ENCODE measurements around the gene OSBPL7. TPM values are rescaled to one million over a fixed set of nuclear protein-coding genes. Genes with fewer than 3 reads are reported as not detected.

OSBPL7 gene
- polyA plus RNA-seq, 3 donors = 1.6 to 17.3 (median 1.6) TPM

GRCh38 chr17:47818002-47818695 lies 3.4 kb downstream of the OSBPL7 start:
- no peaks in the 10 kb centered on the region for H3K27me3 Mint-ChIP-seq (ENCODE audit: low read depth in 3 of 3)
- DNase-seq = no peak
- Histone ChIP-seq H3K79me2 (ENCODE audit: insufficient read depth, low read length) (peaks cover 8% of the 10 kb centered on the region), H3K4me3 (replicated peaks in 1 of 3; ENCODE audit: low read depth in 2 of 3, low read length in 3 of 3) (no peak overlapping the region), H3K4me1 (ENCODE audit: control insufficient read depth in 1 of 2, insufficient read depth in 2 of 2, low read length in 2 of 2) (peaks cover 22 to 25% of the 10 kb centered on the region in 2 donors), H3K36me3 (replicated peaks in 1 of 2; ENCODE audit: control insufficient read depth in 1 of 2, insufficient read depth in 2 of 2, low read length in 2 of 2) (peaks cover 51 to 65% of the 10 kb centered on the region in 2 donors), H2AFZ (ENCODE audit: insufficient read depth, low read depth, low read length, poor library complexity, severe bottlenecking) (no peak overlapping the region), H3K9ac (ENCODE audit: insufficient read depth, low read length, poor library complexity, severe bottlenecking) (no peak overlapping the region), H3K27me3 (ENCODE audit: control insufficient read depth in 2 of 2, insufficient read depth in 2 of 2, low read length in 2 of 2) (no peaks in the 10 kb centered on the region), H3K4me2 (replicated peaks; ENCODE audit: extremely low read depth, low read length, poor library complexity, severe bottlenecking) (no peak overlapping the region), H3K9me3 (replicated peaks in 1 of 2; ENCODE audit: control insufficient read depth in 1 of 2, insufficient read depth in 1 of 2, low read length in 2 of 2) (no peaks in the 10 kb centered on the region), H4K20me1 (ENCODE audit: insufficient read depth, low read length) (no peaks in the 10 kb centered on the region), H3K27ac (ENCODE audit: low read depth in 1 of 2, low read length in 2 of 2) (no peak overlapping the region)
- H3K36me3 Mint-ChIP-seq = peaks cover 45 to 52% of the 10 kb centered on the region in 2 donors
- H3K4me1 Mint-ChIP-seq = peaks cover 29% of the 10 kb centered on the region
- WGBS (ENCODE audit: insufficient coverage) = 97% methylated on average over 6 of the region's 11 CpGs
- no peak overlapping the region for H3K4me3 Mint-ChIP-seq
- intact Hi-C loops (cut with micrococcal nuclease) = no loop called here
- H3K9me3 Mint-ChIP-seq = no peaks in the 10 kb centered on the region
- no peak for TF ChIP-seq CTCF (IDR thresholded peaks at IDR 0.05)
- H3K27ac Mint-ChIP-seq = no peak overlapping the region

DNA sequence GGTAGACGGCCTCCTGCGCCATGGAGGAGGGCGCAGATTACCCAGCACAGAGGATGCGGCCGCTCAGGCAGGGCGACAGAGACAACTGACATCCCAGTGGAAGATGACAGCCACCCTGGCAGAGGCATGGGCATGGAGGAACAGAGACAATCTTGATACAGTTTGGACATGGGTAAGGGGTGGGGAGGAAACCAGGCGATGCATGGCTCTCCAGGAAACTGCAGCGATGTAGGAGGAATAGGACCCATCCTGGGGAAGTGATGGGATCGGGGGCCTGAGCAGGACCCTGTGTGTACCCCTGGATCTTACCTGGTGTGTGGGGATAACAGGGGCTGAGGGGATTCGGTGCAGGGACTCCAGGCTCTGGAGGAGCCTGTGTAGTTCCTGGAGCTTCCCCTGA lies 4.6 kb downstream of the OSBPL7 start:
- peaks cover 0 to 2% (median 0%) of the 10 kb centered on the region in 3 donors for H3K27me3 Mint-ChIP-seq (ENCODE audit: low read depth in 3 of 3)
- Histone ChIP-seq H3K27me3 (ENCODE audit: control insufficient read depth in 2 of 2, insufficient read depth in 2 of 2, low read length in 2 of 2) (no peaks in the 10 kb centered on the region), H3K27ac (ENCODE audit: low read depth in 1 of 2, low read length in 2 of 2) (no peak overlapping the region), H3K9ac (ENCODE audit: insufficient read depth, low read length, poor library complexity, severe bottlenecking) (no peak overlapping the region), H3K4me3 (replicated peaks in 1 of 3; ENCODE audit: low read depth in 2 of 3, low read length in 3 of 3) (no peak overlapping the region), H3K36me3 (replicated peaks in 1 of 2; ENCODE audit: control insufficient read depth in 1 of 2, insufficient read depth in 2 of 2, low read length in 2 of 2) (peaks cover 59 to 73% of the 10 kb centered on the region in 2 donors), H3K9me3 (replicated peaks in 1 of 2; ENCODE audit: control insufficient read depth in 1 of 2, insufficient read depth in 1 of 2, low read length in 2 of 2) (no peaks in the 10 kb centered on the region), H3K4me2 (replicated peaks; ENCODE audit: extremely low read depth, low read length, poor library complexity, severe bottlenecking) (no peak overlapping the region), H4K20me1 (ENCODE audit: insufficient read depth, low read length) (no peaks in the 10 kb centered on the region), H2AFZ (ENCODE audit: insufficient read depth, low read depth, low read length, poor library complexity, severe bottlenecking) (no peak overlapping the region), H3K4me1 (ENCODE audit: control insufficient read depth in 1 of 2, insufficient read depth in 2 of 2, low read length in 2 of 2) (peaks cover 14 to 18% of the 10 kb centered on the region in 2 donors), H3K79me2 (ENCODE audit: insufficient read depth, low read length) (peaks cover 8% of the 10 kb centered on the region)
- H3K4me3 Mint-ChIP-seq = no peak overlapping the region
- H3K36me3 Mint-ChIP-seq = peaks cover 55 to 62% of the 10 kb centered on the region in 2 donors
- H3K4me1 Mint-ChIP-seq = peaks cover 22% of the 10 kb centered on the region
- no peak for DNase-seq
- intact Hi-C loops (cut with micrococcal nuclease) = no loop called here
- H3K9me3 Mint-ChIP-seq = no peaks in the 10 kb centered on the region
- no peak for TF ChIP-seq CTCF (IDR thresholded peaks at IDR 0.05)
- WGBS (ENCODE audit: insufficient coverage) = 98% methylated on average over 9 of the region's 10 CpGs
- H3K27ac Mint-ChIP-seq = peak overlapping the region in 2 of 7 donors; percentile 31 to 38
